ENCODE results near the gene MDK. TPM values are rescaled to one million over a fixed set of nuclear protein-coding genes. Genes with fewer than 3 reads are reported as not detected.

Gene MDK
- total RNA-seq, 1 donor from 2014 or later = 24.7 TPM

GRCh38 chr11:46426233-46426991 lies 44.9 kb downstream of the MDK start:
- Histone ChIP-seq H3K4me3 (no peak overlapping the region), H3K36me3 (peaks cover 32% of the 10 kb centered on the region), H3K9me3 (no peaks in the 10 kb centered on the region), H3K27ac (no peak overlapping the region), H3K27me3 (no peaks in the 10 kb centered on the region), H3K4me1 (no peaks in the 10 kb centered on the region)
- no peak for TF ChIP-seq CTCF (IDR thresholded peaks at IDR 0.05)
- DNase-seq = no peak
- ATAC-seq = no peak
- intact Hi-C loops (cut with DNase I) = loop anchor here (2.0 kb wide), 1 partner anchor 70 kb away; no protein-coding TSS in a partner anchor

GRCh38 chr11:46427364-46427763 lies 45.9 kb downstream of the MDK start:
- Histone ChIP-seq H3K27ac (no peak overlapping the region), H3K36me3 (peaks cover 30% of the 10 kb centered on the region), H3K4me1 (no peaks in the 10 kb centered on the region), H3K4me3 (no peak overlapping the region), H3K9me3 (no peaks in the 10 kb centered on the region), H3K27me3 (no peaks in the 10 kb centered on the region)
- DNase-seq (no peak), ATAC-seq (no peak)
- TF ChIP-seq CTCF (IDR thresholded peaks at IDR 0.05) = no peak
- intact Hi-C loops (cut with DNase I) = loop anchor here (2.0 kb wide), 1 partner anchor 69 kb away; no protein-coding TSS in a partner anchor

GRCh38 chr11:46429717-46430116 lies 48.2 kb downstream of the MDK start:
- TF ChIP-seq CTCF (IDR thresholded peaks at IDR 0.05) = no peak
- intact Hi-C loops (cut with DNase I) = no loop called here
- no peak for DNase-seq
- Histone ChIP-seq H3K36me3 (peaks cover 45% of the 10 kb centered on the region), H3K27ac (no peak overlapping the region), H3K9me3 (no peaks in the 10 kb centered on the region), H3K4me3 (no peak overlapping the region), H3K27me3 (no peaks in the 10 kb centered on the region), H3K4me1 (no peaks in the 10 kb centered on the region)
- ATAC-seq = no peak

GRCh38 chr11:46431211-46431610 lies 49.7 kb downstream of the MDK start:
- Histone ChIP-seq H3K27ac (no peak overlapping the region), H3K4me1 (no peaks in the 10 kb centered on the region), H3K36me3 (peaks cover 46% of the 10 kb centered on the region), H3K9me3 (no peaks in the 10 kb centered on the region), H3K4me3 (no peak overlapping the region), H3K27me3 (no peaks in the 10 kb centered on the region)
- no peak for DNase-seq
- TF ChIP-seq CTCF (IDR thresholded peaks at IDR 0.05) = no peak
- intact Hi-C loops (cut with DNase I) = no loop called here
- no peak for ATAC-seq

Small RNA genes within 50 kb of the gene (microRNA-seq; reads per million reads assigned to microRNA genes)
- gene MIR4688 (ENCODE audit: borderline microRNAs expressed) = not detected

Other genes starting within 250 kb of the MDK start
- 47.4 TPM for gene CREB3L1, start 104.0 kb upstream of the MDK start, total RNA-seq
- 50.4 TPM for gene DGKZ, start 34.2 kb upstream of the MDK start, total RNA-seq
- 0.35 TPM for gene CHRM4, start 10.1 kb downstream of the MDK start, total RNA-seq
- 33.9 TPM for gene AMBRA1, start 212.4 kb downstream of the MDK start, total RNA-seq
- 5.2 TPM for gene HARBI1, start 235.6 kb downstream of the MDK start, total RNA-seq
- 61.1 TPM for gene ATG13, start 235.9 kb downstream of the MDK start, total RNA-seq

Measured in upper lobe of right lung (tissue), 1 donor.